D721Med (cell line): ENCODE data around the gene MANSC4.
A peak's percentile ranks its signal among the peaks of the same experiment; 100 is the strongest.
"Not testable (repeated sequence)": the region's sequence is repeated elsewhere in the genome, so short reads cannot be mapped to it uniquely, and the experiment has no call there.

ENCODE experiments used
- DNase-seq: peaks from one replicate; pipeline ENCODE4 v3.0.0; 2011; ENCODE audit warnings: low spot score; ENCODE audit not compliant: insufficient read length
- FAIRE-seq: peaks from 2 replicates; lab custom pipeline; 2011; peaks lifted over from hg19 to GRCh38; lab: Jason Lieb, UNC
- TF ChIP-seq, protein P1 (sequence below): IDR thresholded peaks from 2 replicates; pipeline ENCODE4 v1.5.1; 2012; ENCODE audit warnings: mild to moderate bottlenecking, control low read depth; ENCODE audit not compliant: insufficient read depth; ENCODE audit errors: missing control alignments

Gene MANSC4

DNA sequence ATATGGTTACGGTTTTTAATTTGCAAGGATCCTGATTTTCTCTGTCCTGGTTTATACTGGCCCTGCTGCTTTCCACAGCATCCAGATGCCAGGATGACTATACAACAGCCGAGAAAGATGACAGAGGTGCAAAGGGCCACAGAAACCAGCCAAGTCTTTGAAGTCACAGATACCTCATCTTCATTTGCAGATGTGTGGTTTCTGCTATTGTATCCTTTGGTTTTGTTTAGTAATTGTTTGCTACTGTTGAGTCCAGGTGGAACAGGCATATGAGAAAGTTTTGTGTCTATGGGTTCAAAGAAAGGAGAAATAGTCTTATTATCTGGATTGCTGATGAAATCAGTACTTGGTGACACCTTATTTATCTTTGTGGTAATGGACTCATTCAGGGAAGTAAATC, 17.3 kb downstream of the MANSC4 start:
- FAIRE-seq (peak; percentile 21), DNase-seq (no peak)
- TF ChIP-seq, protein P1, sequence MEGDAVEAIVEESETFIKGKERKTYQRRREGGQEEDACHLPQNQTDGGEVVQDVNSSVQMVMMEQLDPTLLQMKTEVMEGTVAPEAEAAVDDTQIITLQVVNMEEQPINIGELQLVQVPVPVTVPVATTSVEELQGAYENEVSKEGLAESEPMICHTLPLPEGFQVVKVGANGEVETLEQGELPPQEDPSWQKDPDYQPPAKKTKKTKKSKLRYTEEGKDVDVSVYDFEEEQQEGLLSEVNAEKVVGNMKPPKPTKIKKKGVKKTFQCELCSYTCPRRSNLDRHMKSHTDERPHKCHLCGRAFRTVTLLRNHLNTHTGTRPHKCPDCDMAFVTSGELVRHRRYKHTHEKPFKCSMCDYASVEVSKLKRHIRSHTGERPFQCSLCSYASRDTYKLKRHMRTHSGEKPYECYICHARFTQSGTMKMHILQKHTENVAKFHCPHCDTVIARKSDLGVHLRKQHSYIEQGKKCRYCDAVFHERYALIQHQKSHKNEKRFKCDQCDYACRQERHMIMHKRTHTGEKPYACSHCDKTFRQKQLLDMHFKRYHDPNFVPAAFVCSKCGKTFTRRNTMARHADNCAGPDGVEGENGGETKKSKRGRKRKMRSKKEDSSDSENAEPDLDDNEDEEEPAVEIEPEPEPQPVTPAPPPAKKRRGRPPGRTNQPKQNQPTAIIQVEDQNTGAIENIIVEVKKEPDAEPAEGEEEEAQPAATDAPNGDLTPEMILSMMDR, result no peak

DNA sequence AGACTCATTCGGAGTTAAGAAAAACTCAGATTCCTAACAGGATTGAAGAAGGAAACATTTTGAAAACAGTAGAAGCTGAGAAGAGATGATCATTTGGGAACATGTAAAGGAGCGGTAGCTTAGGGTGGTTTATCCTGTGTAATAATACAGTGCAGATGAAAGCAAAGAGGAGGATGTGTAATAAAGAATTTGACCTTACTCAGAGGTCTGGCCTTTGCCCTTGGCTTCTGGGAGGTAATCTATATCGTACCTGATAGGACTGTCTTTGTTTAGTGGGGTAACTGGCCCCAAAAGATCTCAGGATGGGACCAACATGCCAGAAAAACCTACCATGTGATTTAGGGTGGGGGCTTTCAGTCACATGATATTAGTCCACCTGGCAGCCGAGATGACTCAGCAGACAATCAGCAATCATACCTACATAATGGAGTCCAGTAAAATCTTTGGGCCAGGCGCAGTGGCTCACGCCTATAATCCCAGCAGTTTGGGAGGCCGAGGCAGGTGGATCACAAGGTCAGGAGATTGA, 23.3 kb downstream of the MANSC4 start:
- TF ChIP-seq, protein P1, result no peak
- FAIRE-seq (no peak), DNase-seq (no peak)

DNA sequence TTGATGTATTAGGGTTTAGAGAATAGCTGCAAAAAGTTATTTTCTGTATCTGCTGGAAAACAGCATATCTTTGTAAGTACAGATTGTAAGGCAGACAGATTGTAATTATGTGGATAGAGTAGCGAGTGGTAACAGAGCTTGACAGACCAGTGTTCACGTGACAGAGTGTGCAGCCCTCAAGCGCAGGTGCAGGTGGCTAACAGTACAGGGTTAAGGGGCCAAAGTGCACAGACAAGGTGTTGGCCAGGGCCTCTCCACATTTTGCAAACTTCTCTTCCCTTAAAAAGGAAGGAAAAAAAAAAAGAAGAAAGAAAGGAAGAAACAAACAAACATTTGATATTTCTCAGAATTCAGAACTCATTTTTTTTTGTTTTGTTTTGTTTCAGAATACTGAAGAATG, 25.2 kb downstream of the MANSC4 start:
- TF ChIP-seq, protein P1, result no peak
- FAIRE-seq, result no peak
- DNase-seq, result no peak

DNA sequence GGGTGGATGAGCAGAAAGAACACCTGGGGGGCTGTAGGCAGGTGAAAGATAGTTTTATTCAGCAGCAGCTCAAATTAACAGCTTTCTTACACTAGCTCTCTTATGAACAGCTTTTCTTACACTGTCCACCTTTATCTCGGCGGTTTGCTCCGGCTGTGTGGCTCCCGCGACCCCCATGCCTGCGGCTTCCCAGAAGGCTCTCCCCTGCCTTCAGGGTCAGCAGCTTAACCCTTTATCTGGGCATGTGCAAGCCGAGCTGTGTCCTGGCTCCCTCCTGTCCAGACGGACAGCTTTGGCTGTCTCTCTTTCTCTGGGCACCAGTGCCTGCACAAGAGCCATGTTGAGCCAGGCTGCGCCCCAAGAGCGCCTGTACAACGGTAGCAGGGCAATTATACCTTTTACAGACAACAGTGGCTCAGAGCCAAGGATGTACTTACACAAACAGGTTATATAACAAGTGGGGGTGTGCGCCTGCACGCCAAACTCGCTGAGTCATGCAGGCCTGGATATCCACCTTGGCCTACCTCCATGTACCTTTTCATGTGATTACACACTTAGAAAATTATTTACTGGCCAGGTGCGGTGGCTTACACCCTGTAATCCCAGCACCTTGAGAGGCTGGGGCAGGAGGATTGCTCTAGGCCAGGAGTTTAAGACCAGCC, 28.5 kb downstream of the MANSC4 start:
- FAIRE-seq (no peak), DNase-seq (no peak)
- TF ChIP-seq, protein P1, result no peak

DNA sequence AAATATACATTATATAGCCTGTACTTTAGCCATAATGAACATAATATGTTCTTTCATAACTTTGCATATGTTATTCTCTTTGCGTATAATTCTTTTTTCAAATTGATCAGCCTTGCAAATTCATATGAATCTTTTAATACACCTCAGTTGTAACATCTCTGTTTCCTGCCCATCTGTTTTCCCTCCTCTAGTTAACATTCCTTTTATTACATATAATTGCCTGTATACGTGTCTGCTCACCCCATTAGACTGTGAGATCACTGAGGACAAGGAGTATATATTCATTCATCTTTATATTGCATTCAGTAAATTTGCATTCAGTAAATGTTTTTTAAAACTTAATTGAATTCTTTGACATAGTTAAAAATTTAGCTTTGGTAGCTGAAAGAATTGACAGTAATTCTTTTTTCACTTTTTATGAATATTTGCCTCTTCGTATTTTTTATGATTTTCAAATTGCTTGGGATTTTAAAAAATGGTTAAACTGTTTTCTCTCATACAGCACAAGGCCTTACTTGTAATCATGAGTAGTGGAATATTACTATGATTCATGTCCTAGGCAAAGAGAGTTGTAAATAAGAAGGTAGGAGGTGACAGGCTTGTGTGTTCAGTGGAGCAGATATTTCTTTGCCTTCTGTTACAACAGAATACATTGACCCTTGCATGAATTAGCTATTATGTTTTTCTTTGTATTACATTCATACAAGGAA, 32.8 kb downstream of the MANSC4 start:
- TF ChIP-seq, protein P1, result no peak
- no peak for FAIRE-seq
- no peak for DNase-seq

DNA sequence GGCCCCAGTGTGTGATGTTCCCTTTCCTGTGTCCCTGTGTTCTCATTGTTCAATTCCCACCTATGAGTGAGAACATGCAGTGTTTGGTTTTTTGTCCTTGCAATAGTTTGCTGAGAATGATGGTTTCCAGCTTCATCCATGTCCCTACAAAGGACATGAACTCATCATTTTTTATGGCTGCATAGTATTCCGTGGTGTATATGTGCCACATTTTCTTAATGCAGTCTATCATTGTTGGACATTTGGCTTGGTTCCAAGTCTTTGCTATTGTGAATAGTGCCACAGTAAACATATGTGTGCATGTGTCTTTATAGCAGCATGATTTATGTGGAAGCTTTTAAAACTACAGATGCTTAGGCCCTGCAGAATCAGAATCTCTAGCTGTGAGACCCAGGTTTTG, 34.3 kb downstream of the MANSC4 start:
- not testable (repeated sequence) for FAIRE-seq, DNase-seq

DNA sequence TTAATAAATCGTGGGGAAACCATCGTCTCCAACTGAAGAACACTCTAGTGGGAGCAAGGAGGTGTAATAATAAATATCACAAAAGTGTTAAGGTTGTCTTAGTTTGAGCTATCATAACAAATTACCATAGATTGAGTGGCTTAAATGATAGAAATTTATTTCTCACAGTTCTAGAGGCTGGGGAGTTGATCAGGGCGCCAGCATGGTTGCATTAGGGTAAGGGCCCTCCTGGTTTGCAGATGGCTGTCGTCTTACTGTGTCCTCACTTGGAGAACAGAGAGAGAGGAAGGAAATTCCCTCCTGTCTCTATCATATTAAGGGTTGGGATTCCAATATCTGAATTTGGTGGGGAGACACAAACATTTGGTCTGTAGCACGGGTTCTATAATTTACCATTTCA, 36.4 kb downstream of the MANSC4 start:
- no peak for FAIRE-seq
- TF ChIP-seq, protein P1, result no peak

DNA sequence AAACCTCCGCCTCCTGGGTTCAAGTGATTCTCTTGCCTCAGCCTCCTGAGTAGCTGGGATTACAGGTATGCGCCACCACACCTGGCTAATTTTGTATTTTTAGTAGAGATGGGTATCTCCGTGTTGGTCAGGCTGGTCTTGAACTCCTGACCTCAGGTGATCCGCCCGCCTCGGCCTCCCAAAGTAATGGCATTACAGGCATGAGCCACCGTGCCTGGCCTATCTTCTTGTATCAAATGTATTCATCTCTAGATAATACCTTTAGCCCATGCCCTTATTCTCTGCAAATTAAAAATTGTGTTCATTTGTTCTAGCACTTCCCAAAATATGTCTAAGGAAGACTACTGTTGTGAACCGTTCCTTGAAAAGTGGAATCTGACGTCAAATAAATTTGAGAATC, 45.7 kb downstream of the MANSC4 start:
- FAIRE-seq, DNase-seq: not testable (repeated sequence)

More for the DNA sequence above, 36.4 kb downstream of the MANSC4 start:
- DNase-seq, result no peak
